DMS114 treated with DMSO at 0.1 percent for 48 hours (cell line): ENCODE results near the gene C5.
"Not testable (repeated sequence)": the region's sequence is repeated elsewhere in the genome, so short reads cannot be mapped to it uniquely, and the experiment has no call there.

Source experiments
- DNase-seq: peaks from one replicate; lab custom pipeline; 2025; ENCODE audit not compliant: unreplicated experiment; lab: John Stamatoyannopoulos, UW

Gene C5

GRCh38 chr9:120980951-120981350 is 69.1 kb downstream of the C5 start:
- DNase-seq: no peak

- no peak for DNase-seq
Measured at GRCh38 chr9:120979797-120980196, 70.3 kb downstream of the C5 start.

DNA sequence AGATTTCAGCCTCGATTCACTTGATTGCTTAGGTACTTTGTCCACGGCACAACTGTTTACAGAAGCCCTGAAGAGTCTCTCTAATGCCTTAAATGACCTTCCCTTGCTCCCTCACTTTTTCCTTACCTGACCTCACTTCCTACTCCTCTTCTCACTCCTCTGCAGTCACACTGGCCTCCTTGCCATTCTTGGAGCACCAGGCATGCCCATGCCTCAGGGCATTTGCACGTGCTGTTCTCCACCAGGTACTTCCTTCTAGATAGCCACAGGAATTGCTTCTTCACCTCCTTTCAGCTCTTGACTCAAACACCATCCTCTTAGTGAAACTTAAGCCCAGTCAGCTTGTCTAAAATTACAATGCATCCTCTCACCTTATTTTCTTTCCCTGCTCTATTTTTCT is 71.1 kb downstream of the C5 start:
- DNase-seq: no peak

DNA sequence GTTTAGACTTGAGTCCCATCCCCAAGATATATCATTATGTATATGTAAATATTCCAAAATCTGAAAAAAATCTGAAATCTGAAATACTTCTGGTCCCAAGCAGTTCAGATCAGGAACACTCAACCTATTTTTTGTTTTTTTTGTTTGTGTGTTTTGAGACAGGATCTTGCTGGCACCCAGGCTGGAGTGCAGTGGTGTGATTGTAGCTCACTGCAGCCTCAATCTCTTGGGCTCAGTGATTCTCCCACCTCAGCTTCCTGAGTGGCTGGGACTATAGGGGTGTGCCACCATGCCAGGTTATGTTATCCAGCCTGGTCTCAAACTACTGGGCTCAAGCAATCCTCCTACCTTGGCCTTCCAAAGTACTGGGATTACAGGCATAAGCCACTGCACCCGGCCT is 72.8 kb downstream of the C5 start:
- no peak for DNase-seq

DNA sequence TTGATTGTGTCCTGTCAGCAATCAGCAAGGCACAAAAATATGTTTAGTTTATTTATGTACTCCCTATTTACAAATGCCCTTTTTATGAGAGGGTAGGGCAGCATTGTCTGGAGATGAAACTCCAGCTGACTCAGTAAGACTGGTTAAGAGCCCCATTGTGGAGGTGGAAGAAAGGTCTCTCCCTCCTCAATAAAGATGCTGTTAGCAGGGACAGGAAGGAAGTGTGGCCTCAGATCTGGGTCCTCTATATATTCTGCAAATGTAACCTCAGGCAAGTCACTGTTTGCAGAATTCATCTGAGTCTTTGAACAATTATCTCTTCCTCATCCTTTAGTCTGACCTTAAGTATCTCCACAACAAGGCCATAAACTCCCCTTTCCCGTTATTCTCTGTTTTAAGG is 75.2 kb downstream of the C5 start:
- DNase-seq: no peak

GRCh38 chr9:120974181-120974580 is 75.9 kb downstream of the C5 start:
- no peak for DNase-seq

- DNase-seq: no peak
Measured at GRCh38 chr9:120971938-120972337, 78.1 kb downstream of the C5 start.

GRCh38 chr9:120971471-120971870 is 78.6 kb downstream of the C5 start:
- not testable (repeated sequence) for DNase-seq

GRCh38 chr9:120970244-120970643 is 79.8 kb downstream of the C5 start:
- DNase-seq: no peak

- DNase-seq: no peak
Measured at GRCh38 chr9:120966013-120966369, 84.1 kb downstream of the C5 start.

- DNase-seq: no peak
Measured at GRCh38 chr9:120965344-120966012, 84.6 kb downstream of the C5 start.

DNA sequence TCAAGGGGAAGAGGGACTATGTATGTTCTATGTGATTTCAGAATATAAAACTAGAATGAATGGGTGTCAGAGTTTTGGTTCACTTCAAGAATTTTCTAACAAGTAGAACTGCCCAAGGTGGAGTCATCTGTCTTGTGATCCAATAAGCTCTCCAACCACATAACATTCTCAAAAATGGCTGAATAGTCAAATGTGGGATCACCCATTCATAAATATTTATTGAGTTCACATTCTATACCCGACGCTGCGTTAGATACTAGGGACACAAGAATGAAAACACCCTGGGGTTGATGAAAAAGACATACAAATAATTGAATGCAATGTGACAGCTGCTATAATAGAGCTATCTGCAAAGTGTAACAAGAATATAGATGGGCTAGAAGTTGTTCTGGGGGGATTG is 88.1 kb downstream of the C5 start:
- DNase-seq: no peak

GRCh38 chr9:120960001-120960400 is 90.1 kb downstream of the C5 start:
- DNase-seq: no peak

- no peak for DNase-seq
Measured at GRCh38 chr9:120956862-120957261, 93.2 kb downstream of the C5 start.

DNA sequence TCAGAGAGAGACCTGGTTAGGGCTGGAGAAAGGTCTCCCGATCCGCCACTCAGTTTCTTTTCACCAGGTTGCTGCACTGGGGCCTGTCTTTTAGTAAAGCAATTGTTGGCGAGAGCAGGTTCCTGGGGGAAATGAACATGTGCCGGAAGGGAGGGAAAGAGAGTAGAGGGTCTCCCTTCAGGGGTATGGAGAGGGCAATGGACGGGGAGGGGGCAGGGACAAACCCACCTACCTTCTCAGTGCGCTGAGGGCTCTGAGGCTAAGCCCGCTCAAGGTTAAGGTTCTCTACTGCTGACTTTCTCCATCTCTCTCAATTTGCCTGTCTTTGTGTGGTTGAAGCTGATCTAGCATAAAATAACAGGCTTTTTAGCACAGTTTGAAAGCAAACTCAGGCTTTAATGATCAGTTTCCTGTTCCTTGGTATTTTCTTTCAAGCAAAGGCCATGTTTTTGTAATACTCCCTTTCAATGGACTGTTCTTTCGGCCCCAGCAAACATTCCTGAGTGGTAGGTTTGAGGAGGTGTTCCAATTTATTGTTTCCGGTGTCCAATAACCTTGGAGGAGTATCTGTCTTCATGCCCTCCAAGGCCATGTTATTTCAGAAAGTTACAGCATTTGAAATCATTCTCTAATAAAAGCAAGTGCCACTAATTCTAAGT is 98.0 kb downstream of the C5 start:
- no peak for DNase-seq

DNA sequence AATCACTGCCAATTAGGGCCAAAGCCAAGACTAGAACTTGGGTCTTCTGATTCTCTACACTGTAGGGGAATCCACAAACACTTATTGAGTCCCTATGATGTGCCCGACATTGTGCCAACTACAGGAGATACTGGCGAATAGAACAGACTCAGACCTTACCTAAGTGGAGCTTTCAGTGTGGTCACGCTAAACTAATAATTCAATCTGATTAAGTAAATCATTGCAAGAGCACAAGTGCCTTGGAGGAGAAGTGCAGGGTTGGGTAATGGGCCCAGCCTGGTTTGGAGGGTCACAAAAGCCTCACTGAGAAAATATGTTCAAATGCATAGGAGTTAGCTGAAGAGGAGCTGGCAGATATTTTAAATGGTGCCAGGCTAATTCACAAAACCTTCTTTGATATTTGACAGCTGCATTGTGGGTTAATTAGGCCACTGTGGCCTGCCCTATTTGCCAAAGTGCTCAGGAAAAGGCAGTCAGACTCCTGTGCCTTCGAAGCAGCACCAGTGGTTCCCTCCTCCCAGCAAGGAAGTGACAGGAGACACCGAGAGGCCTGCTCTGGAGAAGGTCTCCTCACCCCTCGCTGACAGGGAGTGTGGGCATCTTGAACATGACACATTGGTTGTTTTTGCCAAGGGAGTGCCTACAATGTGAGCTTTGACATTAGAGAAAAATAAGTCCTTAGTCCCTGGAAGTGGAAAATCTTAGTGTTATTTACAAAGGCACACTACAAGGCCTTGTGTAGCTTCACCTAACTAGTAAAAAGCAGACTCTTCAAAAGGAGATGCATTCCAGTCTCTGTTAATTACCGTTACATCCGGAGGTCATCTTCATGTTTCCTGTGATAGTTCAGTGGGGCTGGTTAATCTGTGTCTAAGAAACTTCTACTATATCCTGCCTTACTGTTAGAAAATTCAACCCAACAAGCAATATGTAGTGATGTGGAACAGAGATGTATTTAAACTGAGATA is 99.4 kb downstream of the C5 start:
- DNase-seq: no peak

DNA sequence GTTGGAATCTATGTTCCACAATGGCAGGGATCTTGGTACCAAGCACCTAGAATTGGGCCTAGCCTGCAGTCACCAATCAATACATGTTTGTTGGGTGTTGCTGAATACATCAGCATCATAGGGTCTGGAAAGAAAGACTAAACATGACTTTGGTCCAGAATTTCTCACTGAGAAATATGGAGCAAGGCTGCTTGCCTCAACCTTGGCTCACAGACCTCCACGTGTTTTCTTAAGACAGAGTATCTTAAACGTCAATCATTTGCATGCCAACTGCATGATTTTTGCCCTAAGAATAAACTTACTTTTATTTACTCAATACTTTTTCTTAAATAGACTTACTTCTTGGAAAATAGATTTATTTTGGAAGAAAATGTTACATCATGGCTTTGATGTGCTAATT is 100.8 kb downstream of the C5 start:
- DNase-seq: no peak

DNA sequence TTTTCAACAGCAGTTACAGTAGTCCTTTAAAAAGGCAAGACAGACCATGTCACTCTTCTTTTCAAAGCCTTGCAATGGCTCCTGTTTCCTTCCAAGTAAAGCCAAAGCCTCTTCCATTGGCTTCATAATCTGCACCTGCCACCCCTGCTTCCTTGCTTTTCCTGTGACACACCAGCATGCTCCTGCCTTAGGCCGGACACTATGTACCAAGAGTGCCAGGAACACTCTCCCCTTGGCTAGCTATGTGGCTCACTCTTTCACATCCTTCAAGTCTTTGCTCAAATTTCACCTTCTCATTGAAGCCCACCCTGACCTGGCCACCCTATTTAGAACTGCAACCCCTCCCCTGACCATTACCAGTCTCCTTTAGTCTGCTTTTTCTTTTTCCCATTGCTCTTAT is 101.3 kb downstream of the C5 start:
- DNase-seq: no peak

GRCh38 chr9:120947222-120947621 is 102.9 kb downstream of the C5 start:
- DNase-seq: no peak

- DNase-seq: no peak
Measured at GRCh38 chr9:120946259-120946658, 103.8 kb downstream of the C5 start.

- no peak for DNase-seq
Measured at GRCh38 chr9:120944948-120945347, 105.1 kb downstream of the C5 start.

GRCh38 chr9:120944434-120944843 is 105.6 kb downstream of the C5 start:
- DNase-seq: no peak
